Epithelial cell of esophagus (primary cell): ENCODE results near the gene EID1.

ENCODE experiments used
- DNase-seq: peaks from one replicate; pipeline ENCODE4 v3.0.0; 2010; ENCODE audit warnings: low read depth
- H3K4me3 ChIP-seq: 2 replicates; pipeline ENCODE4 v1.5.1; 2011; ENCODE audit warnings: mild to moderate bottlenecking, low read length, control low read depth
- TF ChIP-seq, protein P1 (sequence below): IDR thresholded peaks from 2 replicates; pipeline ENCODE4 v1.5.1; 2011; ENCODE audit warnings: low read depth, mild to moderate bottlenecking, low read length, control low read depth, inconsistent platforms; ENCODE audit not compliant: insufficient read depth; ENCODE audit errors: missing control alignments

The EID1 gene

GRCh38 chr15:48893311-48893710, 15.4 kb downstream of the EID1 start:
- no peak for DNase-seq
- H3K4me3 ChIP-seq, result no peak overlapping the region
- TF ChIP-seq, protein P1, sequence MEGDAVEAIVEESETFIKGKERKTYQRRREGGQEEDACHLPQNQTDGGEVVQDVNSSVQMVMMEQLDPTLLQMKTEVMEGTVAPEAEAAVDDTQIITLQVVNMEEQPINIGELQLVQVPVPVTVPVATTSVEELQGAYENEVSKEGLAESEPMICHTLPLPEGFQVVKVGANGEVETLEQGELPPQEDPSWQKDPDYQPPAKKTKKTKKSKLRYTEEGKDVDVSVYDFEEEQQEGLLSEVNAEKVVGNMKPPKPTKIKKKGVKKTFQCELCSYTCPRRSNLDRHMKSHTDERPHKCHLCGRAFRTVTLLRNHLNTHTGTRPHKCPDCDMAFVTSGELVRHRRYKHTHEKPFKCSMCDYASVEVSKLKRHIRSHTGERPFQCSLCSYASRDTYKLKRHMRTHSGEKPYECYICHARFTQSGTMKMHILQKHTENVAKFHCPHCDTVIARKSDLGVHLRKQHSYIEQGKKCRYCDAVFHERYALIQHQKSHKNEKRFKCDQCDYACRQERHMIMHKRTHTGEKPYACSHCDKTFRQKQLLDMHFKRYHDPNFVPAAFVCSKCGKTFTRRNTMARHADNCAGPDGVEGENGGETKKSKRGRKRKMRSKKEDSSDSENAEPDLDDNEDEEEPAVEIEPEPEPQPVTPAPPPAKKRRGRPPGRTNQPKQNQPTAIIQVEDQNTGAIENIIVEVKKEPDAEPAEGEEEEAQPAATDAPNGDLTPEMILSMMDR, result no peak

GRCh38 chr15:48896869-48897814, 19.2 kb downstream of the EID1 start:
- TF ChIP-seq, protein P1, result no peak
- DNase-seq, result no peak
- H3K4me3 ChIP-seq, result no peak overlapping the region

GRCh38 chr15:48898032-48898431, 20.1 kb downstream of the EID1 start:
- no peak for DNase-seq
- H3K4me3 ChIP-seq, result no peak overlapping the region
- TF ChIP-seq, protein P1, result no peak

GRCh38 chr15:48898446-48898845, 20.5 kb downstream of the EID1 start:
- no peak overlapping the region for H3K4me3 ChIP-seq
- TF ChIP-seq, protein P1, result no peak
- no peak for DNase-seq

GRCh38 chr15:48899793-48900192, 21.9 kb downstream of the EID1 start:
- TF ChIP-seq, protein P1, result no peak
- H3K4me3 ChIP-seq, result no peak overlapping the region
- peak; percentile 48 for DNase-seq

- DNase-seq, result no peak
- H3K4me3 ChIP-seq, result no peak overlapping the region
- TF ChIP-seq, protein P1, result no peak
Measured at GRCh38 chr15:48904758-48905157, 26.8 kb downstream of the EID1 start.
